HepG2 (cell line): ENCODE results near the gene SERPIND1. TPM values are rescaled to one million over a fixed set of nuclear protein-coding genes. Genes with fewer than 3 reads are reported as not detected.

Experiments
- ATAC-seq: fragments of 200-7000 bp; cut with Tn5 transposase; 3 replicates; pipeline ENCODE4 v1.9.1; 2020; ENCODE audit warnings: mild to moderate bottlenecking, moderate library complexity
- BruUV-seq: library from RNA; stranded (reverse); fragments of 400-500 nt; replicated peaks from 2 replicates; lab custom pipeline; 2021; lab: Mats Ljungman, UMichigan
- CTCF ChIA-PET: fragments of 300-600 bp; formaldehyde crosslinking; extraction: SDS; loops from one replicate; lab custom pipeline; 2021; ENCODE audit warnings: low total read pairs, inconsistent platforms, low intra/inter-chr PET ratio; lab: Yijun Ruan, JAX
- POLR2A ChIA-PET: fragments of 350-600 bp; sonication (Branson Sonifier 250); formaldehyde crosslinking; loops from one replicate; lab custom pipeline; 2020; ENCODE audit warnings: antibody characterized with exemption, inconsistent platforms; lab: Yijun Ruan, JAX
- DNase-seq: peaks from one replicate; pipeline ENCODE4 v3.0.0-alpha.2; 2015; ENCODE audit warnings: low spot score
- FAIRE-seq: peaks from 3 replicates; lab custom pipeline; 2011; peaks lifted over from hg19 to GRCh38; lab: Jason Lieb, UNC
- H2AFZ ChIP-seq: one replicate; pipeline ENCODE4 v1.6.1; 2011; ENCODE audit warnings: low read length, inconsistent platforms
- H3K27ac ChIP-seq: fragments of 300-600 bp; 3 replicates; pipeline ENCODE4 v1.8.0; 2011; ENCODE audit warnings: mixed run types, mild to moderate bottlenecking, mixed read lengths, low read length, inconsistent platforms; ENCODE audit not compliant: insufficient read depth; ENCODE audit errors: extremely low read length
- H3K27me3 ChIP-seq, 2 experiments: fragments of 200-600 bp in 1 of 2; 2 replicates in 1 of 2; 3 replicates in 1 of 2; pipeline versions ENCODE4 v1.6.0 to v1.8.0; 2011; ENCODE audit warnings: low read length in 2 of 2, mild to moderate bottlenecking in 2 of 2, moderate library complexity in 2 of 2, inconsistent platforms in 1 of 2; ENCODE audit not compliant: insufficient read depth in 2 of 2, control insufficient read depth in 1 of 2
- H3K36me3 ChIP-seq, 2 experiments: fragments of 200-600 bp in 1 of 2; replicated peaks in 1 of 2; 2 replicates in 1 of 2; 3 replicates in 1 of 2; pipeline versions ENCODE4 v1.5.1 to v1.8.0; 2011; ENCODE audit warnings: low read length in 2 of 2, inconsistent platforms in 1 of 2; ENCODE audit not compliant: insufficient read depth in 2 of 2, control insufficient read depth in 1 of 2
- H3K4me1 ChIP-seq: 2 replicates; pipeline ENCODE4 v1.5.1; 2012; ENCODE audit warnings: low read length, inconsistent platforms; ENCODE audit not compliant: insufficient read depth
- H3K4me2 ChIP-seq: 2 replicates; pipeline ENCODE4 v1.6.0; 2011; ENCODE audit warnings: low read depth, low read length, inconsistent platforms
- H3K4me3 ChIP-seq, 3 experiments: fragments of 200-600 bp in 1 of 3; sonication (generic), shearing (Covaris generic) in 1 of 3; replicated peaks in 1 of 3; 2 replicates each; pipeline ENCODE4 v1.5.1; 2011 to 2016; ENCODE audit warnings: low read length in 3 of 3, inconsistent platforms in 2 of 3, low read depth in 2 of 3, mild to moderate bottlenecking in 2 of 3, control low read depth in 1 of 3, mixed read lengths in 1 of 3; ENCODE audit not compliant: insufficient read depth in 1 of 3
- H3K79me2 ChIP-seq: one replicate; pipeline ENCODE4 v1.6.1; 2011; ENCODE audit warnings: low read length, inconsistent platforms; ENCODE audit not compliant: insufficient read depth
- H3K9ac ChIP-seq: 2 replicates; pipeline ENCODE4 v1.6.0; 2011; ENCODE audit warnings: mild to moderate bottlenecking, low read depth, low read length, inconsistent platforms; ENCODE audit not compliant: insufficient read depth
- H3K9me3 ChIP-seq: 2 replicates; pipeline ENCODE4 v1.5.1; 2012; ENCODE audit warnings: mild to moderate bottlenecking, low read length
- H4K20me1 ChIP-seq: 2 replicates; pipeline ENCODE4 v1.6.0; 2011; ENCODE audit warnings: inconsistent platforms, mild to moderate bottlenecking, low read length, moderate library complexity; ENCODE audit not compliant: insufficient read depth
- CREM ChIP-seq, 2 experiments: sonication (generic) in 1 of 2; formaldehyde crosslinking in 1 of 2; IDR thresholded peaks; 2 replicates each; pipeline versions ENCODE4 v1.4.0 to v1.6.1; 2016 to 2020; ENCODE audit warnings: antibody characterized with exemption in 1 of 2, mild to moderate bottlenecking in 1 of 2, missing genetic modification reagents in 1 of 2
- FOXK1 ChIP-seq: sonication (generic); formaldehyde crosslinking; IDR thresholded peaks from 2 replicates; pipeline ENCODE4 v1.4.0; 2020; ENCODE audit warnings: low read depth, missing genetic modification reagents, borderline replicate concordance
- HHEX ChIP-seq: IDR thresholded peaks from 2 replicates; pipeline ENCODE4 v1.6.1; 2016; ENCODE audit warnings: control low read depth
- KMT2A ChIP-seq: sonication (generic); formaldehyde crosslinking; IDR thresholded peaks from 2 replicates; pipeline ENCODE4 v1.4.0; 2020; ENCODE audit warnings: missing genetic modification reagents
- MED13 ChIP-seq: sonication (generic); formaldehyde crosslinking; IDR thresholded peaks from 2 replicates; pipeline ENCODE4 v1.5.0; 2020; ENCODE audit warnings: missing genetic modification reagents
- NFATC3 ChIP-seq: sonication (generic); formaldehyde crosslinking; IDR thresholded peaks from 2 replicates; pipeline ENCODE4 v1.5.1; 2020; ENCODE audit warnings: mild to moderate bottlenecking, missing genetic modification reagents
- PRPF4 ChIP-seq: fragments of 200-400 bp; formaldehyde crosslinking; IDR thresholded peaks from 2 replicates; pipeline ENCODE4 v1.6.1; 2016; ENCODE audit warnings: low read length, low read depth; ENCODE audit not compliant: poor library complexity, severe bottlenecking
- PTBP1 ChIP-seq: fragments of 200-400 bp; formaldehyde crosslinking; IDR thresholded peaks from 2 replicates; pipeline ENCODE4 v1.6.1; 2018; ENCODE audit warnings: low read length, low read depth; ENCODE audit not compliant: poor library complexity, severe bottlenecking
- RFX5 ChIP-seq: IDR thresholded peaks from 2 replicates; pipeline ENCODE4 v1.6.1; 2011; ENCODE audit warnings: low read depth, low read length, improper control_type of control experiment
- RXRB ChIP-seq: IDR thresholded peaks from 2 replicates; pipeline ENCODE4 v1.6.1; 2016; ENCODE audit warnings: borderline replicate concordance, missing genetic modification reagents, missing compliant biosample characterization
- SOX6 ChIP-seq, 2 experiments: fragments of 450-650 bp in 1 of 2; sonication (generic) in 1 of 2; formaldehyde crosslinking in 1 of 2; IDR thresholded peaks; 2 replicates each; pipeline versions ENCODE4 v1.4.0 to v1.6.1; 2017 to 2020; ENCODE audit warnings: antibody characterized with exemption in 1 of 2, mild to moderate bottlenecking in 1 of 2, missing genetic modification reagents in 1 of 2
- ZNF180 ChIP-seq: sonication (generic); formaldehyde crosslinking; IDR thresholded peaks from 2 replicates; pipeline ENCODE4 v1.4.0; 2020; ENCODE audit warnings: low read depth, missing genetic modification reagents, borderline replicate concordance
- ZNF253 ChIP-seq: sonication (generic); formaldehyde crosslinking; IDR thresholded peaks from 2 replicates; pipeline ENCODE4 v1.8.0; 2022; ENCODE audit warnings: mild to moderate bottlenecking, missing genetic modification reagents, borderline replicate concordance
- ZNF331 ChIP-seq: sonication (generic); formaldehyde crosslinking; IDR thresholded peaks from 2 replicates; pipeline ENCODE4 v1.4.0; 2020; ENCODE audit warnings: missing genetic modification reagents
- ZNF777 ChIP-seq: sonication (generic); formaldehyde crosslinking; IDR thresholded peaks from 2 replicates; pipeline ENCODE4 v1.4.0; 2020; ENCODE audit warnings: missing genetic modification reagents
- WGBS: methylation state at CpG from one replicate; pipeline ENCODE4 v1.1.6; 2017; ENCODE audit warnings: low lambda C conversion rate; 5-methylcytosine and 5-hydroxymethylcytosine counted together
- in situ Hi-C: cut with HindIII; loops from 2 replicates; pipeline ENCODE4 v1.10.0; 2017; ENCODE audit warnings: low pct_unique_long_range_greater_than_20kb; ENCODE audit not compliant: extremely low pct_ligation_motif_present
- intact Hi-C: fragments of 100-400 bp; cut with micrococcal nuclease; formaldehyde crosslinking; loops from one replicate; pipeline ENCODE4 v1.10.0; 2022; ENCODE audit not compliant: unreplicated experiment
- polyA plus RNA-seq, 8 experiments: library from polyadenylated mRNA; depleted of rRNA in 3 of 8; stranded (reverse) in 7 of 8; unstranded in 1 of 8; fragments of >200 nt; fragmentation: Illumina TruSeq in 4 of 8; extraction: Trizol in 4 of 8; gene quantifications; 2 replicates each; pipeline versions ENCODE4 v1.2.1 to v1.2.3, GENCODE V29; 2011 to 2016; ENCODE audit warnings: low read depth in 4 of 8, missing spikeins in 1 of 8, mixed read lengths in 1 of 8; ENCODE audit not compliant: insufficient read depth in 1 of 8
- total RNA-seq, 5 experiments: library from RNA; depleted of rRNA; stranded (reverse); fragments of >200 nt; fragmentation: Illumina TruSeq; extraction: Trizol; gene quantifications; 2 replicates each; pipeline ENCODE4 v1.2.3, GENCODE V29; 2016; ENCODE audit warnings: low read depth in 1 of 5
- TF ChIP-seq, protein P1 (sequence below): sonication (generic); formaldehyde crosslinking; IDR thresholded peaks from 2 replicates; pipeline ENCODE4 v1.8.0; 2022; ENCODE audit warnings: missing genetic modification reagents, mild to moderate bottlenecking, borderline replicate concordance
- TF ChIP-seq, protein P2 (sequence below): IDR thresholded peaks from 2 replicates; pipeline ENCODE4 v1.6.1; 2016; ENCODE audit warnings: missing biosample characterization, missing genetic modification reagents, low read depth
- TF ChIP-seq, protein P3 (sequence below): sonication (generic); formaldehyde crosslinking; IDR thresholded peaks from 2 replicates; pipeline ENCODE4 v1.4.0; 2020; ENCODE audit warnings: missing genetic modification reagents

The SERPIND1 gene
- total and polyA plus RNA-seq, 2 of the 13 experiments (the other 11 are each of a cell fraction or from before 2014, with no cell fraction given), result 111 to 350 TPM

DNA sequence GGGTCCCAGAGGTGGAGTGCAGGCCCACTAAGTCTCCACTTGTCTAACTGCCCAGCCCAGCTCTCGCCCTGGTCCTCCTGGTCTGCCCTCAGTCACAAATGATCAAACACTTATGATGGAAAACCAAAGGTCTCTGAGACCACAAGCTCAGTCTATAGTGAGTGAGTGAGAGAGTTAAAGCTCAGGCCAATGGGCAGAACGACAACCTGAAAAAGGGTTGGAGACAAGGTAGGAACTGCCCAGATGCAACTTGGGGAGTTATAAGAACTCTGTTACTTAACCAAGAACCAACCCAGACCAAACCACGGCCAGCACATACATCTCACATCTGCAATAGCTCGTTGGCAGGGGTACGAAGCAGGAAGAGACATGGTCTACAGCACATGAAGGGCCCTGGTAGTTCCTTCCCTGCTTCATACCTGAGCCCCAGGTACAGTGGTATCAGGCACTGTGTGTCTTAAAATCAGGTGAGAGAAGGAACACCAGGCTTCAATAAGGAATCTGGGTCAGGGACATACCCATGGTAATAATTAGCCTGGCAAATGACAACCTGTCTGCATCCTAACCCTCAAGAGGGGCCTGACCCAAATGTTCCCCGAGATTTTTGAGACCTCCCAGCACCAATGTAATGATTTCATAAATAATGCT lies 35.7 kb downstream of the SERPIND1 start:
- Histone ChIP-seq H4K20me1 (no peaks in the 10 kb centered on the region), H3K79me2 (no peaks in the 10 kb centered on the region), H3K27ac (no peak overlapping the region), H2AFZ (no peak overlapping the region), H3K4me3 (no peak overlapping the region), H3K36me3 (peaks cover 16 to 67% of the 10 kb centered on the region in 2 experiments; a peak in 4 of 5 replicates), H3K9me3 (no peaks in the 10 kb centered on the region), H3K9ac (no peak overlapping the region), H3K4me1 (no peaks in the 10 kb centered on the region), H3K27me3 (no peaks in the 10 kb centered on the region), H3K4me2 (no peak overlapping the region)
- ChIA-PET CTCF (no interaction called here), POLR2A (no interaction called here)
- no TSS peak for BruUV-seq
- intact Hi-C loops, result no loop called here
- FAIRE-seq (no peak), DNase-seq (no peak), ATAC-seq (no peak)
- TF ChIP-seq RXRB (CRISPR knock-in tag) (no peak), RFX5 (no peak), ZNF180 (CRISPR knock-in tag) (no peak), FOXK1 (CRISPR knock-in tag) (no peak), NFATC3 (CRISPR knock-in tag) (no peak), HHEX (CRISPR knock-in tag) (no peak), CREM (IDR thresholded peaks at IDR 0.05) (no peak), CREM (CRISPR knock-in tag; IDR thresholded peaks at IDR 0.05) (no peak), ZNF253 (CRISPR knock-in tag) (no peak), PRPF4 (no peak), KMT2A (CRISPR knock-in tag) (no peak), PTBP1 (no peak), SOX6 (IDR thresholded peaks at IDR 0.05) (no peak), SOX6 (CRISPR knock-in tag; IDR thresholded peaks at IDR 0.05) (no peak), ZNF331 (no peak), ZNF777 (CRISPR knock-in tag) (no peak), MED13 (CRISPR knock-in tag) (no peak)
- TF ChIP-seq, protein P1, sequence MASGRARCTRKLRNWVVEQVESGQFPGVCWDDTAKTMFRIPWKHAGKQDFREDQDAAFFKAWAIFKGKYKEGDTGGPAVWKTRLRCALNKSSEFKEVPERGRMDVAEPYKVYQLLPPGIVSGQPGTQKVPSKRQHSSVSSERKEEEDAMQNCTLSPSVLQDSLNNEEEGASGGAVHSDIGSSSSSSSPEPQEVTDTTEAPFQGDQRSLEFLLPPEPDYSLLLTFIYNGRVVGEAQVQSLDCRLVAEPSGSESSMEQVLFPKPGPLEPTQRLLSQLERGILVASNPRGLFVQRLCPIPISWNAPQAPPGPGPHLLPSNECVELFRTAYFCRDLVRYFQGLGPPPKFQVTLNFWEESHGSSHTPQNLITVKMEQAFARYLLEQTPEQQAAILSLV (CRISPR knock-in tag), result no peak
- TF ChIP-seq, protein P2, sequence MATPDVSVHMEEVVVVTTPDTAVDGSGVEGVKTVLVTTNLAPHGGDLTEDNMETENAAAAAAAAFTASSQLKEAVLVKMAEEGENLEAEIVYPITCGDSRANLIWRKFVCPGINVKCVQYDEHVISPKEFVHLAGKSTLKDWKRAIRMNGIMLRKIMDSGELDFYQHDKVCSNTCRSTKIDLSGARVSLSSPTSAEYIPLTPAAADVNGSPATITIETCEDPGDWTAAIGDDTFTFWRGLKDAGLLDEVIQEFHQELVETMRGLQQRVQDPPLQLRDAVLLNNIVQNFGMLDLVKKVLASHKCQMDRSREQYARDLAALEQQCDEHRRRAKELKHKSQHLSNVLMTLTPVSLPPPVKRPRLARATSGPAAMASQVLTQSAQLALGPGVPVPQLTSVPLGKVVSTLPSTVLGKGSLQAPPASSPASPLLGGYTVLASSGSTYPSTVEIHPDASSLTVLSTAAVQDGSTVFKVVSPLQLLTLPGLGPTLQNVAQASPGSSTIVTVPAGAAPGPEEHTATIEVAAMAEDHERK (CRISPR knock-in tag), result no peak
- TF ChIP-seq, protein P3, sequence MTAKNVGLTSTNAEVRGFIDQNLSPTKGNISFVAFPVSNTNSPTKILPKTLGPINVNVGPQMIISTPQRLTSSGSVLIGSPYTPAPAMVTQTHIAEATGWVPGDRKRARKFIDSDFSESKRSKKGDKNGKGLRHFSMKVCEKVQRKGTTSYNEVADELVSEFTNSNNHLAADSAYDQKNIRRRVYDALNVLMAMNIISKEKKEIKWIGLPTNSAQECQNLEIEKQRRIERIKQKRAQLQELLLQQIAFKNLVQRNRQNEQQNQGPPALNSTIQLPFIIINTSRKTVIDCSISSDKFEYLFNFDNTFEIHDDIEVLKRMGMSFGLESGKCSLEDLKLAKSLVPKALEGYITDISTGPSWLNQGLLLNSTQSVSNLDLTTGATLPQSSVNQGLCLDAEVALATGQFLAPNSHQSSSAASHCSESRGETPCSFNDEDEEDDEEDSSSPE (CRISPR knock-in tag), result no peak
- in situ Hi-C loops, result loop anchor here (10.0 kb wide), 1 partner anchor 65 kb away; no protein-coding TSS in a partner anchor
- 96% methylated on average over 4 of the region's 6 CpGs for WGBS
